ENCODE data around the gene ATAD1.
A peak's percentile ranks its signal among the peaks of the same experiment; 100 is the strongest.

DNA sequence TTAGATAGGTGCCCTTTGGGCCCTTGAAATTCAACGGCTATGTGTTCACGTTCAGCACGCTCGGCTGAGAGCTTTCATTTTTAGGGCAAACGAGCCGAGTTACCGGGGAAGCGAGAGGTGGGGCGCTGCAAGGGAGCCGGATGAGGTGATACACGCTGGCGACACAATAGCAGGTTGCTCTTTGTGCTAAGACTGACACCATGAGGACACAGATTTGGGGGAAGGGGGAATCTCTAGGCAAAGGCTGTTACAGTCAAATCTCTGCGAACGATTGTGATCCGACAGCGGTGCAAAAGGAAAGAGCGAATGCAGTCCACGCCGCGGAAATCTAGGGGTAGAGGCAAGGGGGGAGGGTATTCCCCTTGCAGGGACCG lies 44.6 kb upstream of the ATAD1 start:
- TF ChIP-seq, protein P1, sequence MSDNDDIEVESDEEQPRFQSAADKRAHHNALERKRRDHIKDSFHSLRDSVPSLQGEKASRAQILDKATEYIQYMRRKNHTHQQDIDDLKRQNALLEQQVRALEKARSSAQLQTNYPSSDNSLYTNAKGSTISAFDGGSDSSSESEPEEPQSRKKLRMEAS (CRISPR knock-in tag; IDR thresholded peaks at IDR 0.05) = no peak
- TF ChIP-seq EMX1 (CRISPR knock-in tag; IDR thresholded peaks at IDR 0.05) (no peak), NR1H2 (CRISPR knock-in tag; IDR thresholded peaks at IDR 0.05) (no peak), CBFB (CRISPR knock-in tag; IDR thresholded peaks at IDR 0.05; ENCODE audit: low read depth) (no peak), JUN (CRISPR knock-in tag; IDR thresholded peaks at IDR 0.05) (no peak), CREB1 (CRISPR knock-in tag; IDR thresholded peaks at IDR 0.05) (no peak), TCF7 (CRISPR knock-in tag; IDR thresholded peaks at IDR 0.05; ENCODE audit: low read depth) (peak; percentile 40; the same call in 1 of the 2 replicates)
- TF ChIP-seq, protein P2, sequence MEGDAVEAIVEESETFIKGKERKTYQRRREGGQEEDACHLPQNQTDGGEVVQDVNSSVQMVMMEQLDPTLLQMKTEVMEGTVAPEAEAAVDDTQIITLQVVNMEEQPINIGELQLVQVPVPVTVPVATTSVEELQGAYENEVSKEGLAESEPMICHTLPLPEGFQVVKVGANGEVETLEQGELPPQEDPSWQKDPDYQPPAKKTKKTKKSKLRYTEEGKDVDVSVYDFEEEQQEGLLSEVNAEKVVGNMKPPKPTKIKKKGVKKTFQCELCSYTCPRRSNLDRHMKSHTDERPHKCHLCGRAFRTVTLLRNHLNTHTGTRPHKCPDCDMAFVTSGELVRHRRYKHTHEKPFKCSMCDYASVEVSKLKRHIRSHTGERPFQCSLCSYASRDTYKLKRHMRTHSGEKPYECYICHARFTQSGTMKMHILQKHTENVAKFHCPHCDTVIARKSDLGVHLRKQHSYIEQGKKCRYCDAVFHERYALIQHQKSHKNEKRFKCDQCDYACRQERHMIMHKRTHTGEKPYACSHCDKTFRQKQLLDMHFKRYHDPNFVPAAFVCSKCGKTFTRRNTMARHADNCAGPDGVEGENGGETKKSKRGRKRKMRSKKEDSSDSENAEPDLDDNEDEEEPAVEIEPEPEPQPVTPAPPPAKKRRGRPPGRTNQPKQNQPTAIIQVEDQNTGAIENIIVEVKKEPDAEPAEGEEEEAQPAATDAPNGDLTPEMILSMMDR (IDR thresholded peaks at IDR 0.05) = no peak
- TF ChIP-seq, protein P3, sequence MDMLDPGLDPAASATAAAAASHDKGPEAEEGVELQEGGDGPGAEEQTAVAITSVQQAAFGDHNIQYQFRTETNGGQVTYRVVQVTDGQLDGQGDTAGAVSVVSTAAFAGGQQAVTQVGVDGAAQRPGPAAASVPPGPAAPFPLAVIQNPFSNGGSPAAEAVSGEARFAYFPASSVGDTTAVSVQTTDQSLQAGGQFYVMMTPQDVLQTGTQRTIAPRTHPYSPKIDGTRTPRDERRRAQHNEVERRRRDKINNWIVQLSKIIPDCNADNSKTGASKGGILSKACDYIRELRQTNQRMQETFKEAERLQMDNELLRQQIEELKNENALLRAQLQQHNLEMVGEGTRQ (CRISPR knock-in tag; IDR thresholded peaks at IDR 0.05) = no peak
- TF ChIP-seq, protein P4, sequence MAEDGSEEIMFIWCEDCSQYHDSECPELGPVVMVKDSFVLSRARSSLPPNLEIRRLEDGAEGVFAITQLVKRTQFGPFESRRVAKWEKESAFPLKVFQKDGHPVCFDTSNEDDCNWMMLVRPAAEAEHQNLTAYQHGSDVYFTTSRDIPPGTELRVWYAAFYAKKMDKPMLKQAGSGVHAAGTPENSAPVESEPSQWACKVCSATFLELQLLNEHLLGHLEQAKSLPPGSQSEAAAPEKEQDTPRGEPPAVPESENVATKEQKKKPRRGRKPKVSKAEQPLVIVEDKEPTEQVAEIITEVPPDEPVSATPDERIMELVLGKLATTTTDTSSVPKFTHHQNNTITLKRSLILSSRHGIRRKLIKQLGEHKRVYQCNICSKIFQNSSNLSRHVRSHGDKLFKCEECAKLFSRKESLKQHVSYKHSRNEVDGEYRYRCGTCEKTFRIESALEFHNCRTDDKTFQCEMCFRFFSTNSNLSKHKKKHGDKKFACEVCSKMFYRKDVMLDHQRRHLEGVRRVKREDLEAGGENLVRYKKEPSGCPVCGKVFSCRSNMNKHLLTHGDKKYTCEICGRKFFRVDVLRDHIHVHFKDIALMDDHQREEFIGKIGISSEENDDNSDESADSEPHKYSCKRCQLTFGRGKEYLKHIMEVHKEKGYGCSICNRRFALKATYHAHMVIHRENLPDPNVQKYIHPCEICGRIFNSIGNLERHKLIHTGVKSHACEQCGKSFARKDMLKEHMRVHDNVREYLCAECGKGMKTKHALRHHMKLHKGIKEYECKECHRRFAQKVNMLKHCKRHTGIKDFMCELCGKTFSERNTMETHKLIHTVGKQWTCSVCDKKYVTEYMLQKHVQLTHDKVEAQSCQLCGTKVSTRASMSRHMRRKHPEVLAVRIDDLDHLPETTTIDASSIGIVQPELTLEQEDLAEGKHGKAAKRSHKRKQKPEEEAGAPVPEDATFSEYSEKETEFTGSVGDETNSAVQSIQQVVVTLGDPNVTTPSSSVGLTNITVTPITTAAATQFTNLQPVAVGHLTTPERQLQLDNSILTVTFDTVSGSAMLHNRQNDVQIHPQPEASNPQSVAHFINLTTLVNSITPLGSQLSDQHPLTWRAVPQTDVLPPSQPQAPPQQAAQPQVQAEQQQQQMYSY (CRISPR knock-in tag; IDR thresholded peaks at IDR 0.05) = no peak
- TF ChIP-seq, protein P5, sequence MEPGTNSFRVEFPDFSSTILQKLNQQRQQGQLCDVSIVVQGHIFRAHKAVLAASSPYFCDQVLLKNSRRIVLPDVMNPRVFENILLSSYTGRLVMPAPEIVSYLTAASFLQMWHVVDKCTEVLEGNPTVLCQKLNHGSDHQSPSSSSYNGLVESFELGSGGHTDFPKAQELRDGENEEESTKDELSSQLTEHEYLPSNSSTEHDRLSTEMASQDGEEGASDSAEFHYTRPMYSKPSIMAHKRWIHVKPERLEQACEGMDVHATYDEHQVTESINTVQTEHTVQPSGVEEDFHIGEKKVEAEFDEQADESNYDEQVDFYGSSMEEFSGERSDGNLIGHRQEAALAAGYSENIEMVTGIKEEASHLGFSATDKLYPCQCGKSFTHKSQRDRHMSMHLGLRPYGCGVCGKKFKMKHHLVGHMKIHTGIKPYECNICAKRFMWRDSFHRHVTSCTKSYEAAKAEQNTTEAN (CRISPR knock-in tag; IDR thresholded peaks at IDR 0.05) = no peak
- TF ChIP-seq, protein P6, sequence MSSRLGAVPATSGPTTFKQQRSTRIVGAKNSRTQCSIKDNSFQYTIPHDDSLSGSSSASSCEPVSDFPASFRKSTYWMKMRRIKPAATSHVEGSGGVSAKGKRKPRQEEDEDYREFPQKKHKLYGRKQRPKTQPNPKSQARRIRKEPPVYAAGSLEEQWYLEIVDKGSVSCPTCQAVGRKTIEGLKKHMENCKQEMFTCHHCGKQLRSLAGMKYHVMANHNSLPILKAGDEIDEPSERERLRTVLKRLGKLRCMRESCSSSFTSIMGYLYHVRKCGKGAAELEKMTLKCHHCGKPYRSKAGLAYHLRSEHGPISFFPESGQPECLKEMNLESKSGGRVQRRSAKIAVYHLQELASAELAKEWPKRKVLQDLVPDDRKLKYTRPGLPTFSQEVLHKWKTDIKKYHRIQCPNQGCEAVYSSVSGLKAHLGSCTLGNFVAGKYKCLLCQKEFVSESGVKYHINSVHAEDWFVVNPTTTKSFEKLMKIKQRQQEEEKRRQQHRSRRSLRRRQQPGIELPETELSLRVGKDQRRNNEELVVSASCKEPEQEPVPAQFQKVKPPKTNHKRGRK (CRISPR knock-in tag; IDR thresholded peaks at IDR 0.05; ENCODE audit: borderline replicate concordance) = 0 out of 2 replicates have a peak, but pooled peaks have one; percentile 27

Measured in WTC11 (cell line).